Embryonic facial prominence (tissue), 1 donor: ENCODE data around the gene ANGPTL8.

Experiments used
- DNase-seq: peaks from one replicate; pipeline ENCODE4 v3.0.0-alpha.2; 2016; ENCODE audit errors: extremely low spot score

ANGPTL8 gene

DNA sequence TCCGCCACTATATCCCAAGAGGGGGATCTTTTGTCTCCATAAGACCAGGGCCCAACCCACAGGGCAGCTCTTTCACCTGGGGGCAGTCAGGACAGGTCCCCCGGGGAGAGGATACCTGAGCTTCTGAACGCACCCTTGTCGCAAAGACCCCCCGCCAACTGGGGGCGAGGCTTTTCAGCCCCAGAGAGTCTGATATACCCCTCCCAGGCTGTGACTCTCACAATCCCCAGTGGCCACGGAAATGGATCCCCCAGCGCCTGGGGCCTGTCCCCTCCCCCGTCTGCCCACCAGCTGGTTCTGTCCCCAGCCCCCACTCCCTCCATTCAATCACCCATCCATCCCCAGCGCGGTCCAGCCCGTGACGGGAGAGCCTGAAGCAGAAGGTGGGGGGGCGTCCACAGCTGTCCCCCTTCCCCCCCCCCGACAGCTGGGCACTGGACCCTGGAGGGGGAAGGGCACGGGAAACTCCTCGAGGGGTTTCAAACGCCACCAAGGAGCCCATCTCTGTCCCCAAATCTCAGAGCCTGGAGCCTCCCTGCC lies 22.1 kb downstream of the ANGPTL8 start:
- no peak for DNase-seq

DNA sequence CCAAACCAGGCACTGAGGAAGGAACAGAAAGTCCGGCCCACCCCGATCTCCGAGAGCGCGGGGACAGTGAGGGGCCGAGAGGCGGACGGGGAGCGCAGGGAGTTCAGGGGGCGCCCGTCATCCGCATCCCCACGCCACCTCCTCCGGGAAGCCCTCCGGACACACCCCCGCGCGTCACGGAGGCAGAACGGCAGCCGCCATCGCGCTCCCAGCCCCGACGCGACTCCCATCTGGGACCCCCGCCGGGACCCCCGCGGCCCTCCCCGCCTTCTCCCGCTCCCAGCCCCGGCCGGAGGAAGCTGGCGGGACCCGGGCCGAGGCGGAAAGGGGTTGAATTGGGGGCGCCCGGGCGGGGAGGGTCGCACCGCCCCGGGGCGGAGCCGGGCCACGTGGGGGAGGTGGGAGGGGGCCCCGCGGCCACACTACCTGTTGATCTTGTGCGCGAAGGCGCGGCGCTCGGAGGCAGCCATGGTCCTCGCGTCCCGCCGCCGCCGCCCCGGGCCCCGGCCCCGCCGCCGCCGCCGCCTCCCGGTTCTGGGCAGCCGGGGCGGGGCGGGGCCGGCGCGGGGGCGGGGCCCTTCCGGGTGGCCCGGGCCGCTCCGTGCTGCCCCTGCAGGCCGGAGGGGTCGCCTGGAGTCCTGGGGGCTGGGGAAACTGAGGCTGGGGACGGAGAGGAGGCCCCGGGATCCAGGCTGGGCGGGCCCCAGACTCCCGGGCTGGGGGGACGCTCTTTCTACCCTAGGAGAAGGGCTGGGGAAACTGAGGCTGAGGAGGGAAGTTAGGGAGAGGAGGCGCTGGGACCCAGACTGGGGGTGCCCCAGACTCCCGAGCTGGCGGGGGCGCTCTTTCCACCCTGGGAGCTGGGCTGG lies 22.8 kb downstream of the ANGPTL8 start, which contains the start of gene DOCK6:
DOCK6 (minus strand) TSS at position 554 of the 869 bp plus-strand sequence; CDS start at position 470, 84 bp downstream.
- no peak for DNase-seq

DNA sequence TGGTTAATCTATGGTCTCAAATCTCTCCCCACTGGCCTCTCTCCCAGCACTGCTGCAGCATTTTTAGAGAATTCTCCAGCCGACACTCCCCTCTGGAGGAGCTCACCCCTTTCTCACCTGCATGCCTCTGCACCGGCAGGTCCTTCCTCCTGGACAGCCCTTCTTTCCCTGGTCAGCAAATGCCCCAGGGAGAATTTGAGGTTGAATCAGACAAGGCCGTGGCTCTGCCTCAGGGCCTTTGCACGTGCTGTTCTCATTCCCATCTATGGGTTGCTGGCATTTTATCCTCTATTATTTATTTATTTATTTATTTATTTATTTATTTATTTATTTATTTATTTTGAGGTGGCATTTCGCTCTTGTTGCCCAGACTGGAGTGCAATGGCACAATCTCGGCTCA lies 24.3 kb downstream of the ANGPTL8 start:
- DNase-seq = no peak

DNA sequence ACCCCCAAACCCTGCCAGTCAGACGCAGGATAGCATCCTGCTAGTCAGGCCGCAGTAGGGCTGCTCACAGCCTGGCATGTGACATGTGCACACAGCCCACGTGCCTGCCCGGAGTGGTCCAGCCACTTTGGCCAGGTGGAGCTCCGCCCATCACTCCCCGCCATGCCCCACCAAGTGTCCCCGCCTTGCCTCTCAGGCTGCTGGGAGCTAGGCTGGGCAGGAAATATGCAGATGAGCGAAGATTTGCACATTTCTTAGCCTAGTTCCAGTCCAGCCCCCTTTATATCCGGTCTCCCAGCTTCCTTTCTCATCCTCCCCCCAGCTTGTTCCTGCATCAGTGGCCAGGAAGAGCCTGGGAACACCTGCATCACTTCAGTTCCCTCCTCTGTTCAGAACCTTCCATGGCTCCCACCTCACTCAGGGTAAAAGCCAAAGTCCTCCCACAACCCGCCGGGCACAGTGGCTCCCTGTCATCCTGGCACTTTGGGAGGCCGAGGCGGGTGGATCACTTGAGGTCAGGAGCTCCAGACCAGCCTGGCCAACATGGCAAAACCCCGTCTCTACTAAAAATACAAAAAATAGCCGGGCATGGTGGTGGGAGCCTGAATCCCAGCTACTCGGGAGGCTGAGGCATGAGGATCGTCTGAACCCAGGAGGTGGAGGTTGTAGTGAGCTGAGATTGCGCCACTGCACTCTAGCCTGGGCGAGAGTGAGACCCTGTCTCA lies 25.2 kb downstream of the ANGPTL8 start:
- DNase-seq = no peak

DNA sequence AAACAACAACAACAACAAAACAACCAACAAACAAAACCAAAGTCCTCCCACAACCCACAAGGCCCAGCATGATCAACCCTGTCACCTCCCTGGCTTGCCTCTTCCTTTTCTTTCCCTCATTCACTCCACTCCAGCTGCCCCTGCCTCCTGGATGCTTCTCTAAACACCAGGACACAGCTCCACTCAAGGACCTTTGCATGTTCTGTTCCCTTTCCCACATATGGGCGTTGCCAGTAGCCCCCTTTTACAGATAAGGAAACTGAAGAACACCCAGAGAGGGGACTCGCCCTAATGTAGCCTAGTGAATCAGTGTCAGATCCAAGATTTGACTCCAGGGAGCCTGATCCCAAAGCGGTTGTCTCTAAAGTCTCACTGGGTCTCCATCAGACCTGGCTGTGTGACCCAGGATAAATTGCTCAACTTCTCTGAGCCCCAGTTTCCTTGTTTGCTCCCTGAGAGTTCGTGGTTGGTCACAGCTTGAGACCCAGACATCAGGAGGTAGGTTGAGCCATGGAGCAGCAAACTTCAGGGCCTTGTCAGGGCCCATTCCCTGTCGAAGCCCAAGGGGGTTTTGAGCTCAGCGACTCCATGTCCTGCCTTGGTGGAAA lies 25.9 kb downstream of the ANGPTL8 start:
- DNase-seq = no peak

DNA sequence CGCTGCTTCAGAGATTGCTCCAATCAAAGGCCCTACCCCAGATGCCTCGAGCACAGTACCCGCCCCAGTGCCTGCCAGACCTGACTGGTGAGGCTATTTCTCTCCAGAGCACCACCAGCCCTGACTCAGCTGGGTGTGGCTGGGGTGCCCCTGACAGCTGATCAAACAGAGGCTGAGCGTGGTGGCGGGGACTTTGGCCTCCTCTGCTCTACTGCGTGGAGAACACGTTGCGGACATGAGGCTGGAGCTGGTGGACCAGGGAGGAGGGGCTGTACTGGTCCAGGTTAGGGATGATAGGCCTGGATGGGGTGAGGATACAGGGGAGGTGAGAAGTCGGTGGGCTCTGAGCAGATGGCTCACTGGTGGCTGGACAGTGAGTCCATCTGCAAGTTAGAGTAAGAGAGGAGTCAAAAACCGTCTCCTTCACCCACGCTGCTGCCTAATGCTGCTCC lies 26.4 kb downstream of the ANGPTL8 start:
- DNase-seq = no peak

DNA sequence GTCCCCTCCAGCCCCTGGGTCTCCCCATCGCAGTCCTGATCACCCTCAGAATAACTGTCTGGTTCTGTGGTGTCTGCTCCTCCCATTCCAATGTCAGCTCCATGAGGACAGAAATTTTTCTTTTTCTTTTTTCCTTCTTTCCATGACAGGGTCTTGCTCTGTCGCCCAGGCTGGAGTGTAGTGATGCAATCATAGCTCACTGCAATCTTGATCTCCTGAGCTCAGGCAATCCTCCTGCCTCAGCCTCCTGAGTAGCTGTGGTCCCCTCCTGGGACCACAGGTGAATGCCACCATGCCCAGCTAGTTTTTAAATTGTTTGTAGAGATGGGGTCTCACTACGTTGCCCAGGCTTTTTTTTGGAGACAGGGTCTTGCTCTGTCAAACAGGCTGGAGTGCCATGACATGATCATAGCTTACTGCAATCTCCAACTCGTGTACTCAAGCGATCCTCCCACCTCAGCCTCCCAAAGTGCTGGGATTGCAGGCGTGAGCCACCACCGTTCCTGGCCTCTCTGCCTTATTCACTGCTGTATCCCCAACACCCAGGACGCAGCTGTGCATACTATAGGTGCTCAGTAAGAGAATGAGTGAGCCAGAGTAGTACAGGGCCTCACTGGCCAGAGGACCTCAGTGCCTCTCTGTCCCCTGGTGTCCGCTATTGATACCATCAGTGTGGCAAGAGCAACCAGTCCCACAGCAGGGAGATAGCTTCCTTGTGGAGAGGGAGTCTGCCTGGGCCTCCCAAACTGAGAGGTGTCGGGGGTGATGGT lies 28.1 kb downstream of the ANGPTL8 start:
- DNase-seq = no peak

DNA sequence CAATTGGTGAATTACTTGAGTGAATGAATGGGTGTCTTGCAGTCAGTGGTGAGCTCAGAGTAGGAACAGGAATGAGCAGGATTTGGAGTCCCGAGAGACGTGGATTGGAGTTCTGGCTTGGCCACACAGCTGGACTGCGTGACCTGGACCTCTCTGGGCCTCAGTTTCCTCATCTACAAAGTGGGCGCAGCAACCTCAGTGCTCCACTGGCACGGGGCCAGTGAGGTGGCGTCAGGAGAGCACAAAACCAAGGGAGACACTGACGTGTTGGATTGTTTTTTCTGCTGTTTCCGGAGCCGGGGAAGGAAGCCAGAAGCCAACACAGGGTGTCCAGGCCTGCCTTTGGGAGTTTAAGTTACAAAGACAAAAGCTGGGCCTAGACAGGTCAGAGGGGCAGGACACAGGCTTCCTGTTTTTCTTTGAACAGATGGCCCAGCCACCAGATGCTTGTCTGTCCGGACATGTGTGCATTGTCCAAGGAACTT lies 29.4 kb downstream of the ANGPTL8 start:
- no peak for DNase-seq

DNA sequence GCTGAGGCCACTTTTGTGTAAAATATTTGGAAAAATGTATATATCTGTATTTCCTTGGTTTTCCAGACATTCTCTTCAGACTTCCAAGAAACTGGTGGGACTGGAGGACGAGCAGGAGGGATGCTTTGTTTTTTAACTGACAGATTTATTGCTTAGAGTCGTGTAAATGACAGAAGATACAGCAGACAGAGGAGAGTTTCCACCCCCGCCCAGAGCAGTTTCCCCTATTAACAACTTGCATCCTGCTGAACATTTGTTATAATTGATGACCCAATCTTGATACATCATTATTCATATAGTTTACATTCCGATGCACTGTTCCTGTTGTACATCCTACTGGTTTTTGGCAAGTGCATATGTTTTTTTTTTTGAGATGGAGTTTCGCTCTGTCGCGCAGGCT lies 30.0 kb downstream of the ANGPTL8 start:
- no peak for DNase-seq

DNA sequence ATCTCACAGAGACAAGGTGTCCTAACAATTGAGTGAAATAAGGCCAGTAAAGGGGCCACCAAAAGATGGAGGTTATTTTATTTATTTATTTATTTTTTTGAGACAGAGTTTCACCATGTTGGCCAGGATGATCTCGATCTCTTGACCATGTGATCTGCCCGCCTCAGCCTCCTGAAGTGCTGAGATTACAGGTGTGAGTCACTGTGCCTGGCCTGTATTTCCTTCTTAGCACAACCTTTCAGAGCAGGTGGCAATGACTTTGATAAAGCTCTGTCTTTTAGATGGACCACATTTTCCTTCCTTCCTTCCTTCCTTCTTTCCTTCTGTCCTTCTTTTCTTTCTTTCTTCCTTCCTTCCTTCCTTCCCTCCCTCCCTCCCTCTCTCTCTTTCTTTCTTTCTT lies 33.9 kb downstream of the ANGPTL8 start:
- no peak for DNase-seq

DNA sequence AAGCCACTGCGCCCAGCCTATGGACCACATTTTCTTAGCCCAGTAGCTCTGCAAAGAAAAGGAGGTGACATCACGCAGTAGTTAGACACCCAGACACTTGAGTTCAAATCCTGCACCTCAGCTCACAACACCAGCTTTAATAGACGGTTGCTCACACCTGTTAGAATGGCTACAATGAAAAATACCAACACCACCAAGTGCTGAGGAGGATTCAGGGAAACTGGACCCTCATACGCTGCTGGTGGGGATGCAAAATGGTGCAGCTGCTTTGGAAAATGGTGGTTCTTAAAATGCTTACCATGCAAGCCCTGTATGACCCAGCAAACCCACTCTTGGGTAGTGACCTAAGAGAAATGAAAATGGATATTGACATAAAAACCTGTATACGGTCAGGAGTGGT lies 34.6 kb downstream of the ANGPTL8 start:
- no peak for DNase-seq

DNA sequence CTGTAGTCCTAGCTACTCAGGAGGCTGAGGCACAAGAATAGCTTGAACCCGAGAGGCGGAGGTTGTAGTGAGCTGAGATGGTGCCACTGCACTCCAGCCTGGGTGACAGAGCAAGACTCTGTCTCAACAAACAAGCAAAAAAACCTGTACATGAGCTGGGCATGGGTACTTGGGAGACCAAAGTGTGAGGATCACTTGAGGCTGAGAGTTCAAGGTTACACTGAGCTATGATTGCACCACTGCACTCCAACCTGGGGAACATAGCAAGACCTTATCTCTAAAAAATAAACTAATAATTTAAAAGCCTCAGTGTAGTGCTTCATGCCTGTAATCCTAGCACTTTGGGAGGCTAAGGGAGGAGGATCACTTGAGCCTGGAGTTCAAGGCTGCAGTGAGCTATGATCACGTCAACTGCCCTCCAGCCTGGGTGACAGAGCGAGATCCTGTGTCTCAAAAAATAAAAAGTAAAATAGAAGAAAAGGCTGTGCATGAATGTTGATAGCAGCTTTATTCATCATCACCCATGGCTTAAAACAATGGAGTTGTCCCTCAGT lies 35.2 kb downstream of the ANGPTL8 start:
- DNase-seq = no peak

DNA sequence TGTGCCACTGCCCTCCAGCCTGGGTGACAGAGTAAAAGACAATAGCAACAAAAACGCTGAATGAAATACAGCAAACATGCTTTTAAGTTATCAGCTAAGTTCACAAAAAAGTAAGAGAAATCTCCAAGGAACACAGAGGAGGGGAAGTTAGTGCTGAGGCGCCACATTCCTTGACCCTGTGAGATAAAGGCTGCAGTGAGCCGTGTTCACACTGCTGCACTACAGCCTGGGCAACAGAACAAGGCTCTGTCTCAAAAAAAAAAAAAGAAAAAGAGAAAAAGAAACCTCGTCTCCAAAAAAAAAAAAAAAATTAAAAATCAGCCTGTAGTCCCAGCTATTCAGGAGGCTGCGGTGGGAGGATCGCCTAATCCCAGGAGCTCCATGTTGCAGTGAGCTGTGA lies 39.3 kb downstream of the ANGPTL8 start:
- no peak for DNase-seq

DNA sequence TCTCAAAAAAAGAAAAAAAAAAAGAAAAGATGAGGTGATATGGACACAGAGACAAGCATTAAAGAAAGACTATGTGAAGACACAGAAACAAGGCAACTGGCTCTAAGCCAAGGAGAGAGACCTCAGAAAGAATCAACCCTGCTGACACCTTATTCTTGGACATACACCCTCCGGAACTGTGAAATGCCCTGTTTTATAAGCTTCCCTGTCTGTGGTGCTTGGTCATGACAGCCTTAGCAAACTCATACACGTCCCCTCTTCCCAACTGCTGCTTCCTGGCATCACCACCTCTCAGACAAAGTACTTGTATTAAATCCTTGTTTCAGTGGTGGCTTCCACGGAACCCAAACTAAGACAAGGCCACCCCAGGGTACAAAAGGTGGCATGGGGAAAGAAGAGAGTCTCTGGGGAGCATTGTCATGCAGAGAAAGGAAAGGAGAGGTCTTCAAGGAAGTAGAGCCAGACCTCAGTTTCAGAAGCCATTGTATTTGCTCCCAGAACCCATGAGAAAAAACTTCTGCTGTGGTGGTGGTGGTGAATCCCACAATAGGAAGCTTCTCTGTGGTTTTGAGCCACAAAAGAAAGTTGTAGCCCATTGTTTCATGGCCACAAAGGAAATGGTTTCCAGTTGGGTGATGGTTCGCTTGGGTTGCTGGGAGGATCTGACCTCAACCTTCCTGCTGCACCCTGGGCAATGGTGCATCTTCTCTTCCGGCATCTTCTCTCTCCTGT lies 40.3 kb downstream of the ANGPTL8 start:
- no peak for DNase-seq

DNA sequence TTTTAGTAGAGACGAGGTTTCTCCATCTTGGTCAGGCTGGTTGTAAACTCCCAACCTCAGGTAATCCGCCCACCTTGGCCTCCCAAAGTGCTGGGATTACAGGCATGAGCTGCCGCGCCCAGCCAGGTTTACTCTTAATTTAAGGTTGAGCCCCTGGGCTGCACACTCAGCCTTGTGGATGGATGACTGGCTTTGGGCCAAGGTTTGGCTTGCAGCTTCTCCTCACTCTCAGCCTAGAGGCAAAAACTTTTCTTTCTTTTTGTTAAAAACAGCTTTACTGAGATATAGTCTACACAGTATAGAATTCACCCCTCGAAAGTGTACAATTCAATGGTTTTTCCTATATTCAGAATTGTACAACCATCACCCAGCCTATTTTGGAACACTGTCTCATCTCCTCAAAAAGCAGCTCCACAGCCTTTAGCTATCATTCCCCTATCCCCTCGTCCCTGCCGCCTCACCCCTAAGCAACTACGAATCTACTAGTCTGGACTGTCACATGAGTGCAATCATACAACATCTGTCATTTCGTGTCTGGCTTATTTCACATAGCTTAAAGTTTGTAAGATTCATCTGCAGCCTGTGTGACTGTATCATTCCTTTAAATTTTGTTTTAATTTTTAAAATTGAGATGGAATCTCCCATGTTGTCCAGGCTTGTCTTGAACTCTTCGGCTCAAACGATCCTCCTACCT lies 42.1 kb downstream of the ANGPTL8 start:
- DNase-seq = no peak

DNA sequence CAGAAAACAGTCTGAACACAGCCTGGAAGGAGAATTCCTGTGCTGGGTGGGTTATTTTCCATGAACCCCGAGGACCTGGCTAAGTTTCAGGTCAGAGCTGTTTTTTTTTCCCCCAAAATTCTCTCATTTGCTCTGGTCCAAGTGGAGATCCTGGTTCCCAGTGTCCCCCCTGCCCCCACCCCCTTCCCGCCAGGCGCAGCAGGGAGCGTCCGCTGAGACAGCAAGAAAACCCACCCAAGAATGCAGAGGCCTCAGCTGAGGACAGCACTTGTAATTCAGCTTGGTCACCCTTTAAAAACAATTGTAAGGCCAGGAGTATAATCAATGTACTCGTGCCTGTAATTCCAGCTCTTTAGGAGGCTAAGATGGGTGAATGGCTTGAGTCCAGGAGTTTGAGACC lies 45.1 kb downstream of the ANGPTL8 start:
- no peak for DNase-seq

DNA sequence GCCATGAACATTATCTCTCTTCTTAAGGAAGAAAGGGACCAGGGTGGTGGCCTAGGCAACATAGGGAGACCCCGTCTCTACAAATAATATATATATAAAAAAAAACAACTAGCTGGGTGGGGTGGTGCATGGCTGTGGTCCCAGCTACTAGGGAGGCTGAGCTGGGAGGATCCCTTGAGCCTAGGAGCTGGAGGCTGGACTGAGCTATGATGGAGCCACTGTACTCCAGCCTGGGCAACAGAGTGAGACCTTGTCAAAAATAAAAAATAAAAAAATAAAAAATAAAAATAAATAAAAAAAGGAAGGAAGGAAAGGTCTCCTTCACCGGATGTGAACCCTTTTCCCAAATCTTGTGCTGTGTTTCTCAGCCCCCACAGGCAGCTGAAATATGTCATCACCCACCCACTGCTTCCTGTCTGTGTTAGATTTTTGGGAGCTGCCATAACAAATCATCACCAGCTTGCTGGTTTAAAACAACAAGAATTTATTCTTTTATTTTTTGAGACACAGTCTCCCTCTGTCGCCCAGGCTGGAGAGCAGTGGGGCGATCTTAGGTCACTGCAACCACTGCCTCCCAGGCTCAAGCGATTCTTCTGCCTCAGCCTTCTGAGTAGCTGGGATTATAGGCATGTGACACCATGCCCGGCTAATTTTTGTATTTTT lies 47.0 kb downstream of the ANGPTL8 start:
- DNase-seq = no peak

DNA sequence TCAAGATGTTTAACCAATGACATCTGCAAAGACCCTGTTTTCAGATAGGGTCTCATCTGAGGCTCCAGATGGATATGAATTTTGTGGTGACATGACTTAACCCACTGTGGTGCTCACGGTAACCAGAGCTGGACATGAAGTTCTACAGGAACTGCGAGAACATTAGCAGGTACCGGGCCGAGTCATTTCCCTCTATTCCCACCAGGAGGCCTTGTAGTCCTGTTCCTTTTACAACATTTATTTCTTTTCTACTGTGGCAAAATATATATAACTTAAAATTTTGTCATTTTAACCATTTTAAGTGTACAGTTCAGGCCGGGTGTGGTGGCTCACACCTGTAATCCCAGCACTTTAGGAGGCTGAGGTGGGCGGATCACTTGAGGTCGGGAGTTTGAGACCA lies 48.9 kb downstream of the ANGPTL8 start:
- no peak for DNase-seq

DNA sequence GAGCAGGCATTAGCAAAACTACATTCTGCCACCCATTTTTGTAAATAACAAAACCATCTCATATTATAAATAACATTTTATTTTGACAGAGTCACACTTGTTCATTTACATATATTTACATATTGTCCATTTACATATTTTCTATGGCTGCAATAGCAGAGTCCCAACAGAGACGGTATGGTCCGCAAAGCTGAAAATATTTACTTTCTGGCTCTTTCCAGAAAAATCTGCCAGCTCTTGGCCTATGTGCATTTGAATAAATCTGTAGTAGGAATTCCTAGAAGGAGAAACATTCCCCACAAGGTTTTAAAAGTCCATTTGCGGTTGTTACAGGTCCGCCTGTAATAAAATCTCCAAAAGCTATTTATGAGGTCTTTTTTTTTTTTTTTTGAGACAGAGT lies 50.8 kb downstream of the ANGPTL8 start:
- DNase-seq = no peak
